GM12865 (cell line): ENCODE results near the gene EXOC4.
"Not testable (repeated sequence)": the region's sequence is repeated elsewhere in the genome, so short reads cannot be mapped to it uniquely, and the experiment has no call there.

Experiments used
- DNase-seq: peaks from one replicate; pipeline ENCODE4 v3.0.0; 2010; ENCODE audit warnings: low read depth
- H3K4me3 ChIP-seq: 2 replicates; pipeline ENCODE4 v1.5.1; 2011; ENCODE audit warnings: mild to moderate bottlenecking, low read depth, low read length, control low read depth
- TF ChIP-seq, protein P1 (sequence below): IDR thresholded peaks from 2 replicates; pipeline ENCODE4 v1.5.1; 2011; ENCODE audit warnings: low read length, control low read depth, low read depth, inconsistent platforms; ENCODE audit not compliant: insufficient read depth; ENCODE audit errors: missing control alignments

Gene EXOC4

DNA sequence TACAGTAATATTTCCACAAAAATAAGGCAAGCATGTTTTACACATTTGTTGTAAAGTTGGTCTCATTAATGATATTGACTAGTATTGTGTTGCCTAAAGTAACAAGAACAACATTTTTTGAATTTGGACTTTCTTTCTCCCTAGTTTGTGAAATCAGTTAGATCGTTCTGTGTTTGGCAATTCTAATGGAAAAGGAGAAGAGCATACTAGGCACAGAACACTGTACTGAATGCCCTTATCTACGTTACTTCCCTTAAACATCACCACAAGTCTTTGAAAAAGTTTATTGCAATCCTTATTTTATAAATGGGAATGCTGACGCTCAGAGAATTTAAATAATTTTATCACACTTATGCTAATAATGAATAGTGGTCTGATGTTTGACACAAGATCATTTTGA lies 372.2 kb downstream of the EXOC4 start:
- H3K4me3 ChIP-seq = no peak overlapping the region
- TF ChIP-seq, protein P1, sequence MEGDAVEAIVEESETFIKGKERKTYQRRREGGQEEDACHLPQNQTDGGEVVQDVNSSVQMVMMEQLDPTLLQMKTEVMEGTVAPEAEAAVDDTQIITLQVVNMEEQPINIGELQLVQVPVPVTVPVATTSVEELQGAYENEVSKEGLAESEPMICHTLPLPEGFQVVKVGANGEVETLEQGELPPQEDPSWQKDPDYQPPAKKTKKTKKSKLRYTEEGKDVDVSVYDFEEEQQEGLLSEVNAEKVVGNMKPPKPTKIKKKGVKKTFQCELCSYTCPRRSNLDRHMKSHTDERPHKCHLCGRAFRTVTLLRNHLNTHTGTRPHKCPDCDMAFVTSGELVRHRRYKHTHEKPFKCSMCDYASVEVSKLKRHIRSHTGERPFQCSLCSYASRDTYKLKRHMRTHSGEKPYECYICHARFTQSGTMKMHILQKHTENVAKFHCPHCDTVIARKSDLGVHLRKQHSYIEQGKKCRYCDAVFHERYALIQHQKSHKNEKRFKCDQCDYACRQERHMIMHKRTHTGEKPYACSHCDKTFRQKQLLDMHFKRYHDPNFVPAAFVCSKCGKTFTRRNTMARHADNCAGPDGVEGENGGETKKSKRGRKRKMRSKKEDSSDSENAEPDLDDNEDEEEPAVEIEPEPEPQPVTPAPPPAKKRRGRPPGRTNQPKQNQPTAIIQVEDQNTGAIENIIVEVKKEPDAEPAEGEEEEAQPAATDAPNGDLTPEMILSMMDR = no peak
- no peak for DNase-seq

DNA sequence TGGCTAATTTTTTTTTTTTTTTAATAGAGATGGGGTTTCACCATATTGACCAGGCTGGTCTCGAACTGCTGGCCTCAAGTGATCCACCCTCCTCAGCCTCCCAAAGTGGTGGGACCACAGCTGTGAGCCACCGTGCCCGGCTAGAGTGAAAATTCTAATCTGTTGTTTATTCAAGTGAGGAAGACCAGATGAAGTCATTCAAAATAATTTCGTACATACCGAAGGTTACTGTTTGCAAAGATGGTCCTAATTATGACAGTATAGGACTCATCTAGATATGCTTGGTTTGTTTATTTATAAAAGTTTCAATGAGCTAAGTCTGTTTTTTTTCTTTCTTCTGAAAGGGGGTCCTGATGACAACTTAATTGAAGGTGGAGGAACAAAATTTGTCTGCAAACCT lies 376.8 kb downstream of the EXOC4 start:
- no peak overlapping the region for H3K4me3 ChIP-seq
- TF ChIP-seq, protein P1 = no peak
- DNase-seq = no peak

DNA sequence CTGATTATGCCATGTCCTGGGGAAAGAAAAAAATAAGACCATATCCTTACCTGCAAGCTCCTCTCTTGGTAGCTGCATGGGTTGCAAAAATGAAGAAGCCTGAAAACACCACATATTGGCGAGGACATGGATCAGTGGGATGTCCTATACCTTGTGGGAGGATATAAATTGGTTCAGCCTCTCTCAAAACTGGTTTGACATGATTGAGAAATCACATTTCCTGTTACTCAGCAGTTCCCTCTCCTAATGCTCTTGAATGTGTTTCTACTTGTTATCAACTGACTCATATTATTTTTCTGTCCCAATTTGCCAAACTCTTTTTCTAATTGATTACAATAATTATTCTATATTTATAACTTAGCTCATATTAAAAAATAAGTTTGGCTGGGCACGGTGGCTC lies 380.2 kb downstream of the EXOC4 start:
- DNase-seq = no peak
- TF ChIP-seq, protein P1 = no peak
- H3K4me3 ChIP-seq = no peak overlapping the region

DNA sequence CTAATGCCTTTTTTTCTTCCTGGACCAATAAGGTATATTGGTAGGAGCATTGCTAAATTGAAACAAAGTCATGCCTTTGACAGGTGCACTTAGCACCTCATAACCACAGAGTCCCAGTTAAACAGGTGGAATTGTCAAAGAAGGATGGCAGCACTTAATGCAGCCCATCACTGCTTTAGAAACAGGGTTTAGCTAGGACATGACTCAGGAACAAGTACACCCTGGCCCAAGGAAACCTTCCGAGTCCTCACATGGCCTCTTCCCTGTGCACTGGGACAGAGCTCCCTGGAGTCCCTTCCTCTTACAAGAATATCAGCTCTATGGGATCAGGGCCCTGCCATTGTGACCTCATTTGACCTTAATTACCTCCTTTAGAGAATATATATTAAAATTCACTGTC lies 382.7 kb downstream of the EXOC4 start:
- no peak for DNase-seq
- H3K4me3 ChIP-seq = no peak overlapping the region
- TF ChIP-seq, protein P1 = no peak

DNA sequence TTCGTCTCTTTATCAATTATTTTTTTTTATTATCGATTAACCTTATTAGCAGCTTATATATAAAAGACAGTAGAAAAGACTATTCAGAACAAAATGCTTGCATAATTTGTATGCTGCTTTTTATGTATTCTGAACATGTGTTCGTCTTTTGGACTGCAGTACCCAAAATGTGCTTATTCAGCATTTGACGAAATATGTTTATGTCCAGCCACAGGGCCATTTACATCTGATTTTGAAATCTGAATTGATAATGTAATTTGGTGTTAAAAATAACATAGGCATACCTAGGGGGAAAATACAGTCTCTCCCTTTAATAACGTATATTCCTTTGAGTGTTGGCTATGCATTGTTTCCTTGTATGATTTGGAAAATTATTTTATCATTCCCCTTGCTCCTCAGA lies 386.0 kb downstream of the EXOC4 start:
- H3K4me3 ChIP-seq = no peak overlapping the region
- DNase-seq = no peak
- TF ChIP-seq, protein P1 = no peak

DNA sequence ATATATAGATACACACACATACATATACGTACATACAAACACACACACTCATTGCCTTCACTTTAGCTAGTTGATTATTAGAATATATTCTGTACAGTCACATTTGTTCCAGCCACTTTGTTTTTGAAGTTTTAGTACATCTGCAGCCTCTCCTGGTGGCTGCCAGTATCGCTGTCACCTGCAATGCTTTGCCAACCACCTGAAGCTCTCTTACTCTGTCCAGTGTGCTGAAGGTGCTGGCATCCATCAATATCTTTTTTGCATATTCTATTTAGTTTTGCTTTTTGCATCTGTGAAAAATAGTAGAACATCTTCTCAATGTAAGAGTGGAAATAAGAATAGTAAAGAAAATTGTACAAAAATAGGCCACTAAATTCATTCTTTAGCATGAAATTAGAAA lies 388.6 kb downstream of the EXOC4 start:
- DNase-seq = no peak
- H3K4me3 ChIP-seq = no peak overlapping the region
- TF ChIP-seq, protein P1 = no peak

DNA sequence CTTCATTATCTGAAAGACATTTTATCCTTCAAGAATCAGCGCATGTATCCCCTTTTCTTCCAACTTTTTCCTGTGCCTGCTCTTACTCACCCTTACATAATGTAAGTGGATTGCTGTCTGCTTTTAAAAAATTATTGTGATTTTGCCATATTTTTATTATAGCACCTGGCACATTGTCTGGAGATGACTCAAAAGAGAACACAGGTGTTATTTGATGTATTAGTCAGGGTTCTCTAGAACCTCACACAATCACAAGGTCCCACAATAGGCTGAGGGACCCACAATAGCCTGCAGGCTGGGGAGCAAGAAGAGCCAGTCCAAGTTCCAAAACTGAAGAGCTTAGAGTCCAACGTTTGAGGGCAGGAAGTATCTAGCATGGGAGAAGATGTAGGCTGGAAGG lies 390.0 kb downstream of the EXOC4 start:
- DNase-seq = no peak
- H3K4me3 ChIP-seq = no peak overlapping the region
- TF ChIP-seq, protein P1 = no peak

DNA sequence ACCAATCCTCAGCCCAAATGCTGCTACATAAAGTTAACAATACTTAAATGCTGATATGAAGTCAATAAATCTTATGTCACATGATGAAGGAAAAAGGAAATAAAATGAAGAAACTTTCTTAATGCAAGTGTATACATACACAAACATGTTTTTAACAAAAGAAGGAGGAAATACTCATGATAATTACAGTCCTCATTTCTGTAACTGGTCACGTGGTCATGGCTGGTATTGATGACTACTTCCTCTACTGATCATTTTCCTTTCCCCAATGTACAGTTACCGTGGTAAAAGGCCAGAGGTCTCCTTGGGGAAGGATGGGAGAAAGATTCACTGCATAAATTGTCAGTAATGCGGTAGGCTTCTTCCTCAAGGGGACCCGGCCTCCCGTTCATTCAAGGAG lies 390.8 kb downstream of the EXOC4 start:
- H3K4me3 ChIP-seq, DNase-seq: not testable (repeated sequence)
